GM06990 (cell line): ENCODE results near the gene OR7D4.
"Not testable (repeated sequence)": the region's sequence is repeated elsewhere in the genome, so short reads cannot be mapped to it uniquely, and the experiment has no call there.

ENCODE experiments used
- DNase-seq: peaks from one replicate; pipeline ENCODE4 v3.0.0-alpha.2; 2011; ENCODE audit not compliant: insufficient read length; ENCODE audit errors: extremely low read depth
- H3K27me3 ChIP-seq: replicated peaks from 2 replicates; pipeline ENCODE4 v1.6.0; 2011; ENCODE audit warnings: low read length; ENCODE audit not compliant: control insufficient read depth, insufficient read depth
- H3K36me3 ChIP-seq: 2 replicates; pipeline ENCODE4 v1.5.1; 2011; ENCODE audit warnings: low read length; ENCODE audit not compliant: control insufficient read depth, insufficient read depth
- H3K4me3 ChIP-seq: replicated peaks from 2 replicates; pipeline ENCODE4 v1.5.1; 2011; ENCODE audit warnings: low read depth, mild to moderate bottlenecking, control low read depth, low read length
- TF ChIP-seq, protein P1 (sequence below): IDR thresholded peaks from 2 replicates; pipeline ENCODE4 v1.5.1; 2011; ENCODE audit warnings: low read length, control low read depth, mild to moderate bottlenecking, inconsistent platforms; ENCODE audit not compliant: insufficient read depth, poor library complexity, severe bottlenecking

OR7D4 gene

DNA sequence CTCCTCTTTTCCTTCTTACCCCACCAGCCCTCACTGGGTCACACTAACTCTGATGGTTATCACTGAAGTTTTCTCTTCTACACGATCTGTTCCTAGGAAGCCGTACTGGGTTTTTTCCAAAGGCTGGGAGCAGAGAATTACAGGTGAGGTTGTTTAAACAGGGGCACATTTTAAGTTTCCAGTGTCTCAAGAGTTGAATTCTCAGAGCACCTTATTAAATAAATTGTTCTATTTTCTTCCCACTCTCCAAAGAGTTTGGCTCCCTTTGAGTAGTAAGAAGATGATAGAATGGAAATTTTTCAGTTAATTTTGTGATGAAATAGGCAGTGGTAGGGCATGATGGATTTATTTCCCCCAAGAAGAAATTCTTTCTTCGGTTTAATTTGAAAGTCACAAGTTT, at the start of gene OR7D4:
TSS of gene OR7D4 (minus strand) at position 101 of the 400 bp plus-strand sequence. CDS start 4,752 bp downstream, outside the sequence.
- no peak for DNase-seq
- no peaks in the 10 kb centered on the region for H3K27me3 ChIP-seq
- TF ChIP-seq, protein P1, sequence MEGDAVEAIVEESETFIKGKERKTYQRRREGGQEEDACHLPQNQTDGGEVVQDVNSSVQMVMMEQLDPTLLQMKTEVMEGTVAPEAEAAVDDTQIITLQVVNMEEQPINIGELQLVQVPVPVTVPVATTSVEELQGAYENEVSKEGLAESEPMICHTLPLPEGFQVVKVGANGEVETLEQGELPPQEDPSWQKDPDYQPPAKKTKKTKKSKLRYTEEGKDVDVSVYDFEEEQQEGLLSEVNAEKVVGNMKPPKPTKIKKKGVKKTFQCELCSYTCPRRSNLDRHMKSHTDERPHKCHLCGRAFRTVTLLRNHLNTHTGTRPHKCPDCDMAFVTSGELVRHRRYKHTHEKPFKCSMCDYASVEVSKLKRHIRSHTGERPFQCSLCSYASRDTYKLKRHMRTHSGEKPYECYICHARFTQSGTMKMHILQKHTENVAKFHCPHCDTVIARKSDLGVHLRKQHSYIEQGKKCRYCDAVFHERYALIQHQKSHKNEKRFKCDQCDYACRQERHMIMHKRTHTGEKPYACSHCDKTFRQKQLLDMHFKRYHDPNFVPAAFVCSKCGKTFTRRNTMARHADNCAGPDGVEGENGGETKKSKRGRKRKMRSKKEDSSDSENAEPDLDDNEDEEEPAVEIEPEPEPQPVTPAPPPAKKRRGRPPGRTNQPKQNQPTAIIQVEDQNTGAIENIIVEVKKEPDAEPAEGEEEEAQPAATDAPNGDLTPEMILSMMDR, result no peak

GRCh38 chr19:9251236-9251635, 31.8 kb upstream of the OR7D4 start:
- H3K4me3 ChIP-seq, result no peak overlapping the region
- TF ChIP-seq, protein P1, result no peak

More for the DNA sequence above, at the start of gene OR7D4:
- no peak within 1 kb of the TSS for H3K4me3 ChIP-seq
- H3K36me3 ChIP-seq, result no peaks in the 10 kb centered on the region

GRCh38 chr19:9250630-9251029, 31.2 kb upstream of the OR7D4 start, which contains the start of gene OR7E24:
Gene OR7E24 (plus strand): TSS chr19:9250930. CDS start chr19:9251044, 114 bp downstream.
- no peaks in the 10 kb centered on the region for H3K27me3 ChIP-seq
- no peak within 1 kb of the TSS for H3K4me3 ChIP-seq
- no peak for DNase-seq
- TF ChIP-seq, protein P1, result no peak
- H3K36me3 ChIP-seq, result no peaks in the 10 kb centered on the region

More at GRCh38 chr19:9251236-9251635, 31.8 kb upstream of the OR7D4 start:
- no peaks in the 10 kb centered on the region for H3K36me3 ChIP-seq
- H3K27me3 ChIP-seq, result no peaks in the 10 kb centered on the region
- DNase-seq, result no peak

GRCh38 chr19:9205501-9206113, 13.8 kb downstream of the OR7D4 start:
- Histone ChIP-seq H3K36me3 (no peaks in the 10 kb centered on the region), H3K4me3 (peak overlapping the region; percentile 43), H3K27me3 (no peaks in the 10 kb centered on the region)
- TF ChIP-seq, protein P1, result peak; percentile 88
- DNase-seq, result peak; percentile 13

DNA sequence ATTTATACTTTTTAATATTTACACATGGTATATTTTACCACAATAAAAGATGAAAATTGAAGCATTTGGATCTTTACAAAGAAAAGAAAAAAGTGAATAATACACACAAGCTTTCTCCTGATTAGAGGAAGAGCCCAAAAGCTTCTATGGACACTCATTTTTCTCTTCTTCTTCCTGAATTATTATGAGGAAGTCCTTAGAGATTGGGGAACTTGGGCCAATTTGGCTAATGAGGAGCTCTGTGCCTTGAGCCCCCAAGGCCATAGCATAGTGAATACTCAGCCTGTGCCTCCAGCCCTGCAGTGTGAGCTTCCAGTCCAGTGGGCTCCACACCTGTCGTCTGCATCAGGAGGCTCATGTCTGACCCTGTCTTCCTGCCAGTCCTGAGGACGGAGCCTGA, 21.3 kb downstream of the OR7D4 start:
- H3K27me3 ChIP-seq, H3K4me3 ChIP-seq, DNase-seq, H3K36me3 ChIP-seq: not testable (repeated sequence)

- H3K36me3 ChIP-seq, result no peaks in the 10 kb centered on the region
- H3K4me3 ChIP-seq, result no peak overlapping the region
- TF ChIP-seq, protein P1, result no peak
- DNase-seq, result no peak
- no peaks in the 10 kb centered on the region for H3K27me3 ChIP-seq
Observed at GRCh38 chr19:9189535-9189934, 29.9 kb downstream of the OR7D4 start.
